ENCODE results near the gene PCK1.

PCK1 gene

DNA sequence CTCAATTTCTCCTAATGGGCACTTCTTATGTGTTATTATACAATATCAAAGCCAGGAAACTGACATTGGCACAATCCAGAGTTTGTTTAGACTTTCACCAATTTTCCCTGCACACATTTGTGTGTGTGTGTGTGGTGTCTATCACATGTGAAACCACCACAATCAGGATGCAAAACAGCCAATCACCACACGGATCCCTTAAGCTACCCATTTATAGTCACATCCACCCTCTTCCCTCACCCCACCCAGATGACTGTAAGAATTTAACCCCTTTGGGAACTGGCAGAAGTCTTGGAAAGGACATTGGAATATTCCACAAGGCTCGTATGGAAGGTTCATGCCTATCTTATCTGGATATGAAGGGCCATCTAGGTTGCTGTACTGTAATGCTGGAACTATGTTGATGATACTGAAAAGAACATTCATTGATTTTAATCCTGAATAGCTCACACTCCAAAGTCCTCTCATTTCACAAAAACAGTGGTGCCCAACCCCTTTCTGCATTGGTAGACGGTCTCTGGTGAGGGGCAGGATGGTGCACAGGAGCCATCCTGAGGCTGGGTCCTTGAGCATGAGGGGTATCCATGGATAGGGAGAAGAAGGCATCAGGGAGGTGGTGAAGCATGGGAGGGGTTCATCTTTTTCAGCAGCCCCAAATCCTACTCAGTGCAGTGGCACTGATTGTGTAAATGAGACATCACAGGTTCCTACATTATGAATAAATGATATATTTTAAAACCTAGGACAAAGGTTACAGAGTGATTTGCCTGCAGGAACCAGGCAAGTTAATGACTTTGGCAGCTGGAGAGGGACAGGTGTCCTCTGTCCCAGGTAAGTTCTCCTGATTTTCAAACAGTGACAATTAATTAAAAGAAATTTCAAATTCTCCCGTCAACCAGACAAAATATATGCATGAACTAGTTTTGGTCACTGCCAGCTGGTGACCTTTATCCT, 23.9 kb upstream of the PCK1 start:
- no peak for DNase-seq (ENCODE audit: low spot score)

DNA sequence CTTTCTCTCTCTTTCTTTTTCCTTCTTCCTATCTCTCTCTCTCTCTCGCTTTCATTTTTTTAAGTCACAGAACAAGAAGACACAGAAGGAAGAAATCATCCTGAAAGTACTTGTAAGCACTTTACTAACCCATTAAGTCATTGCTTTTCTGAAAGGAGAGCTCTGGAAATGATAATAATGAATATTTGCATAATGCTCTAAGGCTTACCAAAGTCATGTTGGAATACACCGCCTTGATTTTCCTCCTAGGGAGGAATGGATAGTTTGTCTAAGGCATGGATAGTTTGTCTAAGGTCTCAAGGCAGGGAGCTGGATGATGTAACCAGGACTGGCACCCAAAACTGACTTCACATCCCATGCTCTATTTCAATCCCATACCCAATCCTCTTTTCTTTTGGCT, 23.1 kb upstream of the PCK1 start:
- no peak for DNase-seq (ENCODE audit: low spot score)

DNA sequence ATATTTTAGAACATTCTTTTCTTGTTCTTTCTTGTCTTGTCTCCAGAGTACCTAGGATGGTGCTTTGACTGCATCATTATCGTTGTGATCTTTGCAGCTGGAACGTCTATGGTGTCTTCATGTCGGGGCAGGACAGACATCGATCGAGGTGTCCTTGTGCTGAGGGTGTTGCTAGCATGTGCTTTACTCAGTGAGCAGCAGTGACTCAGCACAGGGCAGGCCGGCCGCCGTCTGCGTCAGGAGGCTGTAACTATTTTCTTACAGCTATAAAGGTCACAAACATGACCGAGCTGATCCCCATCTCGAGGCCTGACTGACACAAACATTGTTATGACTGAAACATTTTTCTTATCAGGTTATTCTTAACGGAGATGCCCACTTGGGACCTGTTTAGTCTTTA, 21.0 kb upstream of the PCK1 start:
- DNase-seq (ENCODE audit: low spot score) = no peak

DNA sequence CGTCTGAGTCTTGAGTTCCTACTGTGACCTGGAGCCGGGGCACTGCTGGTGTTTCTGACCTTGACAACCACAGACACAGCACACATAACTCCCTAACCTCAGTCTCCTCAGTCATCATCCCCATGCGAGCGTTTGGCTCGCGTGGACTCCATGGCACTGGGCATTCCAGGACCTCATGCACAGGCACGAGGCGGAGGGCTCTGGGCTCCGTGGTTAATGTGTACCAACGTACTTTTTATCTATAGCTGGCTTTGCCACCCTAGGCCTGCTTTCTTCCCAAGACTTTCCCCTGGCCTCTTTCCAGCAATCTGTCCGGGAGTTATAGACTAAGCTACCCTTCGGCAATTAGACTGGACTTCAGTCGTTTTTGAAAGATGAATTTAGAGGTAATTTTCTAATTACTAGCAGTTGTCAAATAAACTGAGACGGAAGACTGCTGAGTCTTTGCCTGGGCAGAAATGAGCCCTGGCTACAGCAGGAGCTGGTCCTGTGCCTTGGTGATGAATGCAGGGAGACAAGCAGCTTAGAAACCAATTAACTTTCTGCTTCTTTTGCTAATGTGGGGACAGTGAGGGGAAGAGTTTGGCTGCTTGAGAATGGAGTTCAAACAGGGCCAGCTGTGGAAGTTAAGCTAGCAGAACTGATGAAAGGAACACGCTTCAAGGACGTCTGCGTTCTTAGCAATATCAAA, 19.9 kb upstream of the PCK1 start:
- DNase-seq (ENCODE audit: low spot score) = no peak

DNA sequence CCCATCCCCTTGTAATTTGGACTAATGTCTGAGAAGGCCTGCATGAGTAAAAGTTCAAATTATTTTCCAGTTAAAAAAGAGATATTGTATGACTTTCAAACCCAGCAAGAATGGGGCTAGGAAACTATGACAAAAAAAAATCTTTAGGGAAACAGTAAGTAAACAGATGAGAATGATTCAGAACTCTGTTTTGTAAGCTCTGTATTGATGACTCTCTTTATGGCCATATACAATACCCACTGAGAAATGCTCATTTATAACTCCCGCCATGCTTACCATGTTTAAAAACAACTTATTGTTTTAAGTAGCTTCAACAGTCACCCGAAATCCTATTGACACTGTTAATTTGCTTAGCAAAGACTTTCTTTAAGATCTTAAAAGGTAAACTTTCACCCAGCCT, 17.2 kb upstream of the PCK1 start:
- DNase-seq (ENCODE audit: low spot score) = no peak

DNA sequence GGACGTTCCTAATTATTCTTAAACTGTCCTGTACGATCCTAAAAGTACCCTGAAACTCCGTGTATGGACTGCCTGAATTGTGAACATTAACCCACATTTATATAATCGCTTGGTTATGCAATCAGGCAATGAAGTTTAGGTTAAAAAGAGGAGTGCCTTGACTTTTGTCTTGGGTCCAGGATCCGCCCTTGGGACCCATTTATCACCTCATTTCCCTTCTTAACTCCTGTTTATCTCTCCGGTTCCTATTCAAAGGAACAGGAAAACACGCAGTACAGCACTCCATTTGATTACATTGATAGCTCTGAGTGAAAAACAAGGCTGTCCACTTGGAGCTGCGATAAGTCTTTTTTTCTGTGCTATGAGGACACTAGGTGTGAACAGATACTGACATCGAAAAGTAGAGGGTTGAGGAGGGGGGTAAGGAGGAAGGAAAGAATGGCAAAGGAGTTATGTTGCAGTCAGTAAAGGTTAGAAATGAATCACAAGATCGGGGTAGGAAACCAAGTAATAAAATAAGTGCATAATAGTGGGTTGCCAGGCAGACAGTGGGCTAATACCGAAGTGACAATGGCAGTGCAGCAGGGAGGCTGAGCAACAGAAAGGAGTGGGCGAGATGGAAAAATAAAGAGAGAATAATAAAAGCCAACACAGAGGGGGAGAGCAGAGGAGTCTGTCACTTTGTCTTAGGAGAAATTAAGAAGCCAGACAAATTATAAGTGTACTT, 15.9 kb upstream of the PCK1 start:
- no peak for DNase-seq (ENCODE audit: low spot score)

DNA sequence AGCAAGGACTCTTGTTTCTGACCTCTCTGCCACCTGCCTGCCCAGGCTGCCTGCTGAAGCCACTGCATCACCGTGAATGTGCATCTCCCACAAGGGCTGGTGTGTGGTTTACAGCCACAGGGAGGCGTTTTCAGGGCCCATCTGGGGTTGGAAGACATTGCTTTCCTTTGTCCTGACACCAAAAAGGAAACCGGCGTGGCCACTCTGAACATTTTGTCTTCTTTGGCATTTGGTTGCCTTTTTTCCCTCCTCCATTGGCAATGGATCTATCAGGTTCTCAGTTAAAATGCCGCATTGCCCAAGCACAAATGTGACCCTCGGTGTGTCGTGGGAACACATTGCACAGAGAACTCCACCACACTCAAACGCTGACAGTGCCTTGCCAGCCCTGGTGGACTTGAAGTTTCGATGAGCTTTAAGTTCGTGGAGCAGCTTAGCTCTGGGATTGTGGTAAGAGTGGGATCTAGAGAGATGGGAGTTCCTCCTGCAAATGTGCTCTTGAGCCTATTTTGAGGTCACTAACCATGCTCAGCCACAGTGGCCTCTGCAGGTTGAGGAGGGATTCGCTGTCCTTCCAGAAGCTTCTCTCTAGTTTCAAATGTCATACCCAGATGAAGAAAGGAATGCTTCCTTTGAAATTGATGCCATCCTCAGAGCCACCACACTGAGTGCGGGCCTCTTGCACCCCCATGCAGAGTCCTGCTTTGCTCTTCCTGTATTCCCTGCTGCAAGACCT, 14.8 kb upstream of the PCK1 start:
- DNase-seq (ENCODE audit: low spot score) = no peak

DNA sequence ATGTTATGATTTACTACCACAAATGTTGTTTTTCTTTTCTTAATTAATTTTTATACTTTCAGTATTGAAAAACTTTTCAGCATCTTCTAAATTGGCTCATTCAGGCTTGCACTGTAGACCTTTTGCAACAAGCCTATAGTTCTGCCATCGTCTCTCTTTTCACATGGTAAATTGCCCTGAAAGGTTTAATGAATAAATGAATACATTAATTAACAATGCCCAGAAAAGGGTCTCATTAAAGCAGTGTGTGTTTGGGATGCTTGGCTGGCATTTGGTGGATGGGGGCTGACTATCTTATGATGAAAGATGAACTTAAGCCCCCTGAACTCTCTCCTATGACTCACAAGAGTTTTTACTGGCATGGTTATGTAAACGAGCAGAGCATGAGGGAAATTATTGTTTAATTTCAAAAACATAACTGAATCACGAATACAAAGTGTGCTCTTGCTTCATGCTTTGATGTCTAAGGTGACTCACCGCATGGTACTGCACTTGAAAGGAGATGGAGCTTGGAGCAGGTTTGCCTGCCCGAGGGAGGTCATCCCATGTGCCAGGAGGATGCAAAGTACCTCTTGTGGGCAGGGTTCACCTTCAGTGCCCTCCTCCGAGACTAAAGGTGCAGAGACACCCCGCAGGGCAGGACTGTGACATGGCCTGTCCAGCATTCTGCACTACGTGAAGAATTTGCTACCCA, 13.8 kb upstream of the PCK1 start:
- no peak for DNase-seq (ENCODE audit: low spot score)

DNA sequence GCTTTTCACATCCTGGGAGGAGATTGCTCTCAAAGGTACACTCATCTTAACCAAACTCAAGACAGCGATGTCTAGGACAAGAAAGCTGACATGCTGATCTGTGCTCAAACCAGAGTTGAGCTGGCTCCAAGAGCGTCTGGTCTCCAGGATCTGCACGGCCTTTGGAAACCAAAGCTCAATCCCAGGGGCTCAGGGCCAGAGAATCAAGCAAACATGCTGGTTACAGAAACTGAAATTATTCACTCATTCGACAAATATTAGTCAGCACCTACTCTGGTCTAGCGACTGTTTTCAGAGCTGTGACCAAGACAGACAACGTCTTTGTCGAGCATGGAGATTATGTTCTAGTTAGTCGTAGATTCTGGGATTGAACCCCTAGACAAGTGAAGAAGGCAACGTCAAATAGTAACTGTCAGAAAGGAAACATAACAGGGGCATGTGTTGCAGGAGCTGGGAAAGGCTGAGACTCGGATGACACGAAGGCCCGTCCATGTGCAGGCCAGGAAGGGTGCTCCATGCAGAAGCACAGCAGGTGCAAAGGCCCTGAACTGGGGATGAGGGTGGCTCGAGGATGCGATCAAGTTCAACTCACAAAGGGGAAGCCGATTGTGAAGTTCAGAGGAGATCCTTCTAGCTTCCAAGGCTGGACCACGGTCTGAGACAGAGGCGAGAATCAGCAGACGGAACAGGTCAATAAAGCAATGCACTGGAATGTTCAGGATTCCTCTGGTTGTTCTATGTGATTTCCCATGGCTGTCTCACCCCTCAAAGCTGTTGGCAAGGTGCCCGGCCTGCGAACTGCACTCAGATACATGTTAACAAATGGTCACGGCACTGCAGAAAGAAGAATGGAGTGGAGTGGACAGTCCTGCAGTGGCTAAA, 12.5 kb upstream of the PCK1 start:
- DNase-seq (ENCODE audit: low spot score) = no peak

DNA sequence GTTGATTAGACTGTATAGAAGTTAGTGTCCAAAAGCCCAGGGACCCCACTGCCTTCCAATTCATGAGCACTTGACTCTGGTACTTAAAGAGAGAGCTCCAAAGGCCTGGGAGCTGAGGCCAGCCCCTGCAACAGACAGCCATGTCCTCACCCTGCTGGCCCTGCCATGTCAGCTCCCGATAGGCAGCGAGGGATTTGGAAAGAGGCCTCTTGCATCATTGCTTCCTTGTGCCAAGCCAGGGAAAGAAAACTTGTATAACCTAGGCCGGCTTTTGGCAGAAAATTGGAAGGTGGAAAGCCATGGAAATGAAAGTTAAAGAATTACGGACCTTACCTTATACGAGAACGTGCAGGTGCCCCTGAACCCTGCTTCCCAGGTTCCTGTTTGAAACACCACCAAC, 8.4 kb upstream of the PCK1 start:
- no peak for DNase-seq (ENCODE audit: low spot score)

DNA sequence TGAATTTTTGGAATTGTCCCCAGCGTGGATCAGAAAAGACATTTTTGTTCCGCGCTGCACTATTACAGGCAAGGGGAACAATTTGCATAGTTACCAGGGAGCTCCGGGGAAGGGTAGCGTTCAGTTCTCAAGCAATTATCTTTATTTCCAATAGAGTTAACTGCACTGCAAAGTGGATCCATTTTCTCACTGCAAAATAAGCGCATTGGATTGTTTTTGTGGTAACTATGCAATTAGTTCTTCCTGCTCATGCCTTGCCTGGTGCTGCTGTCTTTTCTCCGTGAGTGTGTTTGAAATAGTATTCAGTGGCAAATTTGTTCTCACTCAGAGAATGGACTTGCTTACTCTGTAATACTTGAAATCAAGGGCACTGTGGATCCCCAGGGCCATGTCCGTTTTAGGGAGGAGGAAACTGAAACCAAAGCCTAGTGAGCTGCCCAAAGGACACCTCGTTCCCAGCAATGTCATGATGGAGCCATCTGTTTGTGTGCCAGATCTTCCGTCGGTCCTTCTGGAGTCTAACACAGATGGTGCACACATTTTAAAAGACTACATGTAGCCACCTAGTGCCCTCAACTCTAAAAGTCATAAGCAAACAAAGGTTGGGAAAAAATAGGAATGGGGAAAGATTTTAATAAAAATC, 7.4 kb upstream of the PCK1 start:
- DNase-seq (ENCODE audit: low spot score) = no peak

DNA sequence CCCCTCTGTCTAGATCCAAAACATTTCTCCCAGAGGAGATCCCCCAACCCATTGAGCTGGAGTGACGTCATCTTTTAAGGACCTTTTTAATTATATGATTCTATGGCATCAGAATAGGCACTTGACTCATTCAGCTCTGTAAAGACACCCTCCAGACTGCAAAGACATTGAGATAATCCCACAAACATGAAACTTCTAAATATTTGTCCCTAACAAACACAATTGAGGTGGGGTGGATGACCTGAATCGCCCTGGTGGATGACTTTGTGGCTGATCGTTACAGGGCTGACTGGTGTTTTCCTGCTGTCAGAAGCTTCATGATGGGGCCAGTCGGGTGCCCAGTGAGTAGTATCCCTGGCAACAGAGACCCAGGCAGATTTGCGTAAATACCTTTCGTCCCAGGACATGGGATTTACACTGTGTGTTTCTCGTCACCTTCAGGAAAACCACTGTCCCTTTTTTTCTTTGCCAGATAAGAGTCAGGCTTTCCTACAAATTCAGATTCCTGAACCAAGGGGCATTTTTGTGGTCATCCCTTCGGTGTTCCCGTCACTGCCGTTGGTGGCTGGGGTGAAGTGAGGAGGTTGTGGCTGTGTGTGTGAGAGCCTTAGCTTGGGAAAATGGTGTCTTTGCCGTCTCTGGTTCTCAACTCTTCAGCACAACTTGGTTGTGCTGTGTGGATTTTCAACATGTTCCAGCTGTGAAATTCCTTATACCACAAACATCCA, 5.3 kb upstream of the PCK1 start:
- no peak for DNase-seq (ENCODE audit: low spot score)

DNA sequence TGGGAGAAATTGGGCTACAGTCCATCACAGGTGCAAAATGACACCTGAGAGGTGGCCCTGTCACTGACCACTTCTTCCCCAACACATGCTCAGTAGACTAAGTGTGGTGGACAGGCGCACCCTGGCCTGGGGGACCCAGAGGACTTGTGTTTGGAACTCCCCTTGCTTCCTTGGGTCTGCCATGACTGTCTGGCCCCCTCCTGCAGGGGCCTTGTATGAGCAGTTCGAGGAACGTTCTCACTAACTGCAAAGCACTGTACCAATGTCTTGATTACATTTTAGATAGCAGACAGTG, 4.0 kb upstream of the PCK1 start:
- DNase-seq (ENCODE audit: low spot score) = no peak

DNA sequence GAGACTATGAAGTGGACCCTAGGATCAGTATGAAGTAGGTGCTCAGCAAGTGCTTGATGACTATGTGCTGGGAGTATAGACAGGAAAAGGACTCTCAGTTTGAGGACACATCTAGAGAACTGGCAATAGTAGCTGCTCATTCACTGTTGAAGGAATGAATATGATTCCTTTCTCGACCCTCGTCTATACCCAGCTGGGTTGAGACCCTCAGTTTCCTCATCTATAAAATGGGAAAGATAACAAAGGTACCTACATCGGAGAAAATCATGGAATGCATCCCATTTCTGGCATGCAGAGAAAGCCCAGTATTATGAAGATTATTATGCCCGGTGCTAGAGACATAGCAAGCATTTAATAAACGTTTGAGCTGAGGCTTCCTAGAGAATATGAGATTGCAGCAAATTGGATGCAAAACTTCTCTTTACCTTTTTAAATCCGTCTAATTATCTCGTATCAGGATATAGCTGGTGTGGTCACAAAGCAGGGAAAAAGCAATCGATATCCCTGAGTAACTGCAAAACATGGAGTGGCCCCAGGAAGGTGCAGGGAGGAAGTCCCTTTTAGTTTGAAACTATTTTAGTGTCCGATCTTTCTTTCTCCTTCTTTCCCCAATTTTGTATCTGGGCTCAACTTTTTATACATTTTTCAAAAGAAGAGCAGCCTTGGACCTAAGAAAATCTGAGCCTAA, 2.8 kb upstream of the PCK1 start:
- no peak for DNase-seq (ENCODE audit: low spot score)

DNA sequence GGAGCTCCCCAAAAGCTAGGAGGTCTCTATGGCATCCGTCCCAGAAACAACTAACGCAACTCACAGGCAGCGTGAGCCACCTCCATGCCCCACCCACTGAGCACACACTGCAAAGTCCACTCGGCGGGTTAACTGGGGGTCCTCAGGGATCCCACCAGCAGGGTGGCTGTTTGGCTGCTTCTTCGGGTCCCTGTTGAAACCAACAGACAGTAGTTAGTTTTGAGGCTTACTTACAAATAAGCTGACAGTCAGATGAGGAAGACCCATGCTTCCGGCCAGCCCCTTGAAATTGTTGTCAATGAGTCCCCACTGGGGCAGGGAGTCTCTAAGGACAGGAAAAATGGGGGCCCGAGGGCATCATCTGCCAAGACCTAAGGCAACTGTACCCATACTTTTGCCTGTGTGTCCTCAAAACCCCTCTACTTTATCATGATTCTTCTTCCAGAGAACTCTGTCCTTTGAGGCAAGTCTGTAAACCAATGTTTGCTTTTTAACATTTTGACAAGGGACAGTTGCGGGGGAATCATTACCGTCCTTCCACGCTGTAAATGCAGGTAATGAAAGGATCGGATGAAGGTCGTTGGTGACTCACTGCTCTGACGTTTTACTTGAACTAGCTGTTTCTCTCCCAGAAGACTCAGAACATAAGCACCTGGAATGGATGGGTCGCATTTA, 2.2 kb upstream of the PCK1 start:
- DNase-seq (ENCODE audit: low spot score) = no peak

DNA sequence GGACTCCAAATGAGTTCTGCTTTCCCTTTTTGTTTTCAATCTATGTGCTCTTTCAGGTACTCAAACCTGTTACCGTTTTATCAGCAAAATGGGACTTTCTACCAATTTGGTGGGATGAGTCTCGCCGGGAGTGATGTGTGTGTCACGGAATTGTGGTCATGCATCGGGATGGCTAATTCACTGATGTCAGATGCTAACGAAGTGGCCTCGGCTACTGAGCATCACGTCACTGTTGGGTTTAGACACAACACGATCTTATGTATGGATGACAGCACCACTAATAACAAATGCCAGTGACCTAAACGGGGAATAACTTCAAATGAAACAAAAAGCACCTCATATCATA, 1.6 kb upstream of the PCK1 start:
- DNase-seq (ENCODE audit: low spot score) = no peak

DNA sequence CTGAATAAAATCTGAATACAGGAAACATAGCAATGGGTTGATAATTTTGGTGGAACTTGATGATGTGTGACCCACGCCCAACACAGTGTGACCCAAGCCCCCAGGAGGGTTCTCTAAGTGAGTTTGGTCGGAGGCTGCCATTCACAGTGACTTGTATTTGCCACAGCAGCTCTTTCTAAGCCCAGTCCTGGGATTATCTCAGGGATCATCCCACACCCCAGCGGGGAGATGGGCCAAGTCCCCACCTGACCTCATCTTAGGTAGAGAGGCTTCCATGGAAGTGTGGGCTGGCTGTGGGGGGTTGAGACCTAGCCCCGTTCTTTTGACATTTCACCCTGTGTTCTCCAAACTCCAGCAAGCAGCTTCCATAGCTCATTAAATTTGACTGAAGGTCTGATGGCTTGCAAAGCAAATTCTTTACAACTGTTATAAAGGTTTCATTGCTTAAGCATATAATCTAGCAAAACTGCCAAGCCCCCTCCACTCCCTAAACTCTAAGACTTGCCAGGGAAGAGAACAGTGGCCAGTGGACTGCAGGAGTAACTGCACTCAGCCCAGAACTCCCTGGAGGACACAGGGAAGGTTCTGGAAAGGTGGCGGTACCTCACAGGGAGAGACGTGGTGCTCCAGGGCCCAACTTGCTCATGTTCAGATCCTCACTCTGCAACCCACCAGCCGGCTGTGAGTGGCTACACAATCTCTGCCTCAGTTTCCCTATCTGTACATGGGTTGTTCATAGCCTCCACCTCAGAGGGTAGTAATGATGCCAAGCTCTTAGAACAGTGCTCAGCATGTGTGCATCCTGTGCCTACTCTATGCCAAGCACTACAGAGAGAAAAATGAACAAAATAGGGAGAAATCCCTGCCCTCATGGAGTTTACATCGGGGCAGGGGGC, 1.0 kb upstream of the PCK1 start:
- no peak for DNase-seq (ENCODE audit: low spot score)

Measured in iPS-NIHi11 (cell line).